ENCODE data around the gene MMP7.
A peak's percentile ranks its signal among the peaks of the same experiment; 100 is the strongest.

Gene MMP7

GRCh38 chr11:102479733-102480132, 50.8 kb downstream of the MMP7 start:
- H3K4me3 ChIP-seq (ENCODE audit: low read length) = no peak overlapping the region
- no peaks in the 10 kb centered on the region; the same call in 1 of the 2 replicates for H3K36me3 ChIP-seq (ENCODE audit: control insufficient read depth, low read length)
- no peaks in the 10 kb centered on the region for H3F3A ChIP-seq (ENCODE audit: control insufficient read depth, insufficient read depth)
- H3K9me2 ChIP-seq (replicated peaks; ENCODE audit: control insufficient read depth, low read length) = no peaks in the 10 kb centered on the region
- H3K79me2 ChIP-seq (ENCODE audit: control insufficient read depth, low read length) = no peaks in the 10 kb centered on the region
- peaks cover 44% of the 10 kb centered on the region for H3K4me1 ChIP-seq (ENCODE audit: control insufficient read depth, low read length)
- TF ChIP-seq CTCF (IDR thresholded peaks at IDR 0.05; ENCODE audit: low read depth, low read length, poor library complexity, severe bottlenecking) (no peak), EZH2phosphoT487 (IDR thresholded peaks at IDR 0.05; ENCODE audit: borderline replicate concordance, low read length) (no peak)
- H3K9me3 ChIP-seq (ENCODE audit: control insufficient read depth, insufficient read depth, low read length) = no peaks in the 10 kb centered on the region
- H3K27me3 ChIP-seq (ENCODE audit: control insufficient read depth, low read length) = no peaks in the 10 kb centered on the region
- no peak overlapping the region for H3K27ac ChIP-seq (ENCODE audit: low read depth, low read length)
- H3K4me2 ChIP-seq (ENCODE audit: low read length) = no peak overlapping the region
- no peaks in the 10 kb centered on the region for H4K20me1 ChIP-seq (ENCODE audit: control insufficient read depth, insufficient read depth, low read depth, low read length)

- Histone ChIP-seq H3K4me1 (ENCODE audit: control insufficient read depth, low read length) (peaks cover 54% of the 10 kb centered on the region), H3K9me2 (replicated peaks; ENCODE audit: control insufficient read depth, low read length) (no peaks in the 10 kb centered on the region), H3K9me3 (ENCODE audit: control insufficient read depth, insufficient read depth, low read length) (no peaks in the 10 kb centered on the region), H3F3A (ENCODE audit: control insufficient read depth, insufficient read depth) (no peaks in the 10 kb centered on the region), H3K36me3 (ENCODE audit: control insufficient read depth, low read length) (no peaks in the 10 kb centered on the region; the same call in 1 of the 2 replicates), H3K27ac (ENCODE audit: low read depth, low read length) (no peak overlapping the region), H4K20me1 (ENCODE audit: control insufficient read depth, insufficient read depth, low read depth, low read length) (no peaks in the 10 kb centered on the region), H3K4me3 (ENCODE audit: low read length) (no peak overlapping the region), H3K79me2 (ENCODE audit: control insufficient read depth, low read length) (no peaks in the 10 kb centered on the region), H3K27me3 (ENCODE audit: control insufficient read depth, low read length) (no peaks in the 10 kb centered on the region), H3K4me2 (ENCODE audit: low read length) (no peak overlapping the region)
- TF ChIP-seq CTCF (IDR thresholded peaks at IDR 0.05; ENCODE audit: low read depth, low read length, poor library complexity, severe bottlenecking) = no peak
- TF ChIP-seq EZH2phosphoT487 (IDR thresholded peaks at IDR 0.05; ENCODE audit: borderline replicate concordance, low read length) = no peak
These were observed 51.8 kb downstream of the MMP7 start for GRCh38 chr11:102478673-102479299.

- H3K4me1 ChIP-seq (ENCODE audit: control insufficient read depth, low read length) = peaks cover 59% of the 10 kb centered on the region
- no peak for TF ChIP-seq CTCF (IDR thresholded peaks at IDR 0.05; ENCODE audit: low read depth, low read length, poor library complexity, severe bottlenecking)
- no peak for TF ChIP-seq EZH2phosphoT487 (IDR thresholded peaks at IDR 0.05; ENCODE audit: borderline replicate concordance, low read length)
- H3F3A ChIP-seq (ENCODE audit: control insufficient read depth, insufficient read depth) = no peaks in the 10 kb centered on the region
- H3K9me2 ChIP-seq (replicated peaks; ENCODE audit: control insufficient read depth, low read length) = no peaks in the 10 kb centered on the region
- no peaks in the 10 kb centered on the region for H3K9me3 ChIP-seq (ENCODE audit: control insufficient read depth, insufficient read depth, low read length)
- peak overlapping the region; percentile 47 for H3K4me2 ChIP-seq (ENCODE audit: low read length)
- H3K36me3 ChIP-seq (ENCODE audit: control insufficient read depth, low read length) = no peaks in the 10 kb centered on the region; the same call in 1 of the 2 replicates
- no peaks in the 10 kb centered on the region for H3K79me2 ChIP-seq (ENCODE audit: control insufficient read depth, low read length)
- no peaks in the 10 kb centered on the region for H4K20me1 ChIP-seq (ENCODE audit: control insufficient read depth, insufficient read depth, low read depth, low read length)
- H3K27me3 ChIP-seq (ENCODE audit: control insufficient read depth, low read length) = no peaks in the 10 kb centered on the region
- peak overlapping the region; percentile 58 for H3K27ac ChIP-seq (ENCODE audit: low read depth, low read length)
- H3K4me3 ChIP-seq (ENCODE audit: low read length) = peak overlapping the region; percentile 29
These were observed 53.7 kb downstream of the MMP7 start for GRCh38 chr11:102476812-102477211.

All from DOHH2 (cell line).